A549 (cell line): ENCODE data around the gene XCR1. TPM values are rescaled to one million over a fixed set of nuclear protein-coding genes. Genes with fewer than 3 reads are reported as not detected.

ENCODE experiments used
- ATAC-seq, 2 experiments: fragments of 200-7000 bp in 1 of 2; fragments of >200 bp in 1 of 2; cut with Nextera tagmentation in 1 of 2; cut with Tn5 transposase in 1 of 2; 3 replicates each; pipeline versions ENCODE4 v1.8.0 to v1.9.1; 2018 to 2020; ENCODE audit warnings: mild to moderate bottlenecking in 1 of 2, moderate library complexity in 1 of 2
- CTCF ChIA-PET: fragments of 300-600 bp; sonication (Branson Sonifier 250); formaldehyde crosslinking; extraction: SDS; loops from one replicate; lab custom pipeline; 2021; ENCODE audit warnings: antibody characterized with exemption, inconsistent platforms; lab: Yijun Ruan, JAX
- POLR2A ChIA-PET: fragments of 350-600 bp; formaldehyde crosslinking; extraction: SDS; loops from one replicate; lab custom pipeline; 2021; ENCODE audit warnings: antibody characterized with exemption, inconsistent platforms; lab: Yijun Ruan, JAX
- DNase-seq, 2 experiments: peaks; one replicate each; pipeline versions ENCODE4 v3.0.0 to v3.0.0-alpha.2; 2011 to 2016; ENCODE audit warnings: low read depth in 1 of 2, low spot score in 1 of 2
- FAIRE-seq: peaks from 2 replicates; lab custom pipeline; 2011; peaks lifted over from hg19 to GRCh38; lab: Jason Lieb, UNC
- H3K27ac ChIP-seq, 2 experiments: fragments of >200 bp; sonication (Bioruptor Twin); formaldehyde crosslinking; 3 replicates each; pipeline ENCODE4 v1.5.1; 2016 to 2017
- H3K4me1 ChIP-seq: fragments of >200 bp; sonication (Bioruptor Twin); formaldehyde crosslinking; 3 replicates; pipeline ENCODE4 v1.6.1; 2016
- H3K4me2 ChIP-seq: fragments of >200 bp; sonication (Bioruptor Twin); formaldehyde crosslinking; 3 replicates; pipeline ENCODE4 v1.6.1; 2016
- H3K4me3 ChIP-seq: fragments of >200 bp; sonication (Bioruptor Twin); formaldehyde crosslinking; 3 replicates; pipeline ENCODE4 v1.5.1; 2016
- H3K9me3 ChIP-seq: fragments of >200 bp; sonication (Bioruptor Twin); formaldehyde crosslinking; 3 replicates; pipeline ENCODE4 v1.6.1; 2016
- ATOH8 ChIP-seq: fragments of 250-450 bp; sonication (Bioruptor Pico); IDR thresholded peaks from 2 replicates; pipeline ENCODE4 v1.5.0; 2020; ENCODE audit warnings: low read depth, mild to moderate bottlenecking, moderate library complexity
- BHLHE40 ChIP-seq: IDR thresholded peaks from 2 replicates; pipeline ENCODE4 v1.6.1; 2012; ENCODE audit warnings: low read depth, low read length, inconsistent platforms
- CBX8 ChIP-seq: fragments of 200-600 bp; sonication (generic); IDR thresholded peaks from 2 replicates; pipeline ENCODE4 v1.6.1; 2016
- E2F6 ChIP-seq: IDR thresholded peaks from 2 replicates; pipeline ENCODE4 v1.6.1; 2012; ENCODE audit warnings: low read depth, borderline replicate concordance
- EHF ChIP-seq: fragments of 250-450 bp; sonication (Bioruptor Pico); IDR thresholded peaks from 2 replicates; pipeline ENCODE4 v1.5.0; 2020; ENCODE audit warnings: mild to moderate bottlenecking
- EP300 ChIP-seq, 2 experiments: fragments of >200 bp; sonication (Bioruptor Twin); formaldehyde crosslinking; IDR thresholded peaks; 2 replicates in 1 of 2; 3 replicates in 1 of 2; pipeline ENCODE4 v1.6.1; 2016 to 2017
- ESRRA ChIP-seq: fragments of 150-350 bp; IDR thresholded peaks from 2 replicates; pipeline ENCODE4 v1.6.1; 2014; ENCODE audit warnings: mild to moderate bottlenecking, low read length, borderline replicate concordance
- HES2 ChIP-seq: fragments of >200 bp; sonication (Bioruptor Twin); formaldehyde crosslinking; IDR thresholded peaks from 2 replicates; pipeline ENCODE4 v1.6.1; 2016
- HEYL ChIP-seq: fragments of 250-450 bp; sonication (Bioruptor Pico); IDR thresholded peaks from 2 replicates; pipeline ENCODE4 v1.8.0; 2021; ENCODE audit warnings: mild to moderate bottlenecking, moderate library complexity
- HMGXB4 ChIP-seq: fragments of 250-450 bp; sonication (Bioruptor Pico); IDR thresholded peaks from 2 replicates; pipeline ENCODE4 v1.5.0; 2021; ENCODE audit warnings: mild to moderate bottlenecking, moderate library complexity, borderline replicate concordance
- MAZ ChIP-seq: fragments of 150-350 bp; IDR thresholded peaks from 2 replicates; pipeline ENCODE4 v1.6.1; 2014; ENCODE audit warnings: antibody characterized with exemption, low read depth, low read length, borderline replicate concordance
- NR3C1 ChIP-seq: fragments of >200 bp; sonication (Bioruptor Twin); formaldehyde crosslinking; IDR thresholded peaks from 3 replicates; pipeline ENCODE4 v1.6.1; 2017
- PBX3 ChIP-seq: IDR thresholded peaks from 2 replicates; pipeline ENCODE4 v1.6.1; 2012
- POLR2A ChIP-seq: IDR thresholded peaks from 2 replicates; pipeline ENCODE4 v1.6.1; 2012; ENCODE audit warnings: mild to moderate bottlenecking, low read length
- POLR2AphosphoS2 ChIP-seq: conservative IDR thresholded peaks from 2 replicates; pipeline ENCODE4 v1.6.1; 2012; ENCODE audit warnings: low read length, improper control_type of control experiment, inconsistent platforms
- RAD21 ChIP-seq, 2 experiments: fragments of >200 bp in 1 of 2; sonication (Bioruptor Twin) in 1 of 2; formaldehyde crosslinking in 1 of 2; IDR thresholded peaks in 1 of 2; conservative IDR thresholded peaks in 1 of 2; 2 replicates in 1 of 2; 3 replicates in 1 of 2; pipeline ENCODE4 v1.6.1; 2012 to 2018; ENCODE audit warnings: inconsistent platforms in 1 of 2
- RCOR1 ChIP-seq: fragments of 150-350 bp; IDR thresholded peaks from 2 replicates; pipeline ENCODE4 v1.6.1; 2014; ENCODE audit warnings: antibody characterized with exemption, low read length, low read depth
- TP53 ChIP-seq: fragments of 250-450 bp; sonication (Bioruptor Pico); IDR thresholded peaks from 2 replicates; pipeline ENCODE4 v1.5.0; 2021; ENCODE audit warnings: mild to moderate bottlenecking, moderate library complexity
- USF2 ChIP-seq: fragments of 450-650 bp; IDR thresholded peaks from 2 replicates; pipeline ENCODE4 v1.6.1; 2014; ENCODE audit warnings: antibody characterized with exemption
- ZFP36 ChIP-seq: fragments of 450-650 bp; IDR thresholded peaks from 2 replicates; pipeline ENCODE4 v1.6.1; 2014; ENCODE audit warnings: borderline replicate concordance; ENCODE audit not compliant: partially characterized antibody
- ZSCAN20 ChIP-seq: fragments of 250-450 bp; sonication (Bioruptor Pico); IDR thresholded peaks from 2 replicates; pipeline ENCODE4 v1.8.0; 2022; ENCODE audit warnings: mild to moderate bottlenecking, moderate library complexity
- WGBS: methylation state at CpG from one replicate; pipeline ENCODE4 v1.1.6; 2017; ENCODE audit errors: missing lambda C conversion rate; 5-methylcytosine and 5-hydroxymethylcytosine counted together
- polyA plus RNA-seq, 4 experiments: library from polyadenylated mRNA; depleted of rRNA in 3 of 4; stranded (reverse); fragments of >200 nt; fragmentation: RNase III in 1 of 4; extraction: RNeasy Plus Mini Kit Qiagen cat#74134 plus additional on column Dnase treatment in 1 of 4; gene quantifications; 2 replicates in 3 of 4; 3 replicates in 1 of 4; pipeline ENCODE4 v1.2.3, GENCODE V29; 2011 to 2017

XCR1 gene
- polyA plus RNA-seq, 2 of the 4 experiments (the other 2 are of a cell fraction): not detected

- H3K4me2 ChIP-seq: no peak overlapping the region
- H3K4me3 ChIP-seq: no peak overlapping the region
- WGBS: 0% methylated on average over 1 of the region's 1 CpG
- no peak for DNase-seq
- H3K9me3 ChIP-seq: no peaks in the 10 kb centered on the region
- TF ChIP-seq HES2: no peak
- no peak for TF ChIP-seq ZFP36
- TF ChIP-seq NR3C1: no peak
- TF ChIP-seq BHLHE40: no peak
- TF ChIP-seq POLR2A: no peak
- TF ChIP-seq EHF (CRISPR knock-in tag): no peak
- no peak for TF ChIP-seq HEYL
- no peak for TF ChIP-seq E2F6
- no peak for TF ChIP-seq USF2
- TF ChIP-seq CBX8: no peak
- TF ChIP-seq ZSCAN20 (CRISPR knock-in tag): no peak
- no peak for TF ChIP-seq POLR2AphosphoS2
- no peak for TF ChIP-seq EP300 (IDR thresholded peaks at IDR 0.05)
- no peak for TF ChIP-seq PBX3
- POLR2A ChIA-PET: no interaction called here
- CTCF ChIA-PET: no interaction called here
- FAIRE-seq: no peak
- no peak overlapping the region for H3K27ac ChIP-seq
- ATAC-seq: no peak
- no peaks in the 10 kb centered on the region for H3K4me1 ChIP-seq
These were observed 43.4 kb upstream of the XCR1 start for GRCh38 chr3:46070595-46071093.

GRCh38 chr3:46068501-46068900 lies 41.2 kb upstream of the XCR1 start:
- Histone ChIP-seq H3K4me2 (no peak overlapping the region), H3K27ac (no peak overlapping the region), H3K4me3 (no peak overlapping the region), H3K4me1 (no peaks in the 10 kb centered on the region), H3K9me3 (no peaks in the 10 kb centered on the region)
- 49% methylated on average over 4 of the region's 4 CpGs for WGBS
- TF ChIP-seq RAD21 (conservative IDR thresholded peaks at IDR 0.05 in 1 of 2, IDR thresholded peaks at IDR 0.05 in 1 of 2): no peak
- TF ChIP-seq CBX8: no peak
- no peak for TF ChIP-seq HMGXB4 (CRISPR knock-in tag)
- no peak for TF ChIP-seq RCOR1
- TF ChIP-seq MAZ: no peak
- TF ChIP-seq TP53: no peak
- TF ChIP-seq ATOH8: no peak
- no peak for TF ChIP-seq ESRRA
- FAIRE-seq (no peak), ATAC-seq (no peak), DNase-seq (no peak)
- ChIA-PET POLR2A (no interaction called here), CTCF (interaction anchor here (1.5 to 7.5 kb wide), 2 partner anchors 10 to 139 kb away, joined by 3 to 53 read pairs; no protein-coding TSS in a partner anchor)
